Esophagus squamous epithelium (tissue), 5 donors: ENCODE results near the gene C3orf70. TPM values are rescaled to one million over a fixed set of nuclear protein-coding genes. Genes with fewer than 3 reads are reported as not detected.

ENCODE experiments used
- DNase-seq: peaks from one replicate; lab custom pipeline; 2025; lab: John Stamatoyannopoulos, UW
- H3K27ac ChIP-seq, 4 donors: fragments of 200-600 bp; sonication (generic); one replicate each; pipeline ENCODE4 v1.5.1; 2016 to 2019; ENCODE audit warnings: mild to moderate bottlenecking in 1 of 4
- H3K27me3 ChIP-seq, 4 donors: fragments of 200-600 bp; sonication (generic); 1 replicate in 3 of 4; 2 replicates in 1 of 4; pipeline versions ENCODE4 v1.5.1 to v1.6.0; 2017 to 2021; ENCODE audit warnings: antibody characterized with exemption in 1 of 4
- H3K36me3 ChIP-seq, 3 donors: fragments of 200-600 bp; sonication (generic); one replicate each; pipeline ENCODE4 v1.5.1; 2016 to 2019
- H3K4me1 ChIP-seq, 3 donors: fragments of 200-600 bp; sonication (generic); one replicate each; pipeline ENCODE4 v1.5.1; 2017 to 2019
- H3K4me3 ChIP-seq, 4 donors: fragments of 200-600 bp; sonication (generic); 1 replicate in 3 of 4; 2 replicates in 1 of 4; pipeline ENCODE4 v1.5.1; 2016 to 2019; ENCODE audit warnings: mild to moderate bottlenecking in 2 of 4, moderate library complexity in 1 of 4
- H3K9me3 ChIP-seq, 3 donors: fragments of 200-600 bp; sonication (generic); one replicate each; pipeline ENCODE4 v1.5.1; 2016 to 2019
- POLR2A ChIP-seq, 4 donors: fragments of 450-650 bp; IDR thresholded peaks; one replicate each; pipeline ENCODE4 v1.6.1; 2017; ENCODE audit warnings: antibody characterized with exemption in 4 of 4, mild to moderate bottlenecking in 4 of 4, moderate library complexity in 3 of 4
- whole genome bisulfite sequencing, 2 donors: methylation state at CpG; one replicate each; pipeline ENCODE4 v1.1.5; 2018; 5-methylcytosine and 5-hydroxymethylcytosine counted together
- intact Hi-C: fragments of 100-400 bp; cut with DNase I; formaldehyde crosslinking; loops from one replicate; pipeline ENCODE4 v1.15.0; 2022
- total RNA-seq, 4 donors: library from RNA; depleted of rRNA; stranded (reverse); fragments of >200 nt; gene quantifications; one replicate each; pipeline ENCODE4 v1.1.0, GENCODE V29; 2016
- TF ChIP-seq, protein P1 (sequence below), 6 experiments: fragments of 450-650 bp in 4 of 6; fragments of 200-600 bp in 2 of 6; sonication (generic) in 2 of 6; IDR thresholded peaks; one replicate each; pipeline ENCODE4 v1.5.1; 2016 to 2019; ENCODE audit warnings: antibody characterized with exemption in 6 of 6, mild to moderate bottlenecking in 4 of 6, moderate library complexity in 4 of 6
- donor health status: DM: yes; HTN: yes; CAD: no.

The C3orf70 gene
- total RNA-seq, 4 donors from 2014 or later: 0.57 to 8.6 (median 1.3) TPM

DNA sequence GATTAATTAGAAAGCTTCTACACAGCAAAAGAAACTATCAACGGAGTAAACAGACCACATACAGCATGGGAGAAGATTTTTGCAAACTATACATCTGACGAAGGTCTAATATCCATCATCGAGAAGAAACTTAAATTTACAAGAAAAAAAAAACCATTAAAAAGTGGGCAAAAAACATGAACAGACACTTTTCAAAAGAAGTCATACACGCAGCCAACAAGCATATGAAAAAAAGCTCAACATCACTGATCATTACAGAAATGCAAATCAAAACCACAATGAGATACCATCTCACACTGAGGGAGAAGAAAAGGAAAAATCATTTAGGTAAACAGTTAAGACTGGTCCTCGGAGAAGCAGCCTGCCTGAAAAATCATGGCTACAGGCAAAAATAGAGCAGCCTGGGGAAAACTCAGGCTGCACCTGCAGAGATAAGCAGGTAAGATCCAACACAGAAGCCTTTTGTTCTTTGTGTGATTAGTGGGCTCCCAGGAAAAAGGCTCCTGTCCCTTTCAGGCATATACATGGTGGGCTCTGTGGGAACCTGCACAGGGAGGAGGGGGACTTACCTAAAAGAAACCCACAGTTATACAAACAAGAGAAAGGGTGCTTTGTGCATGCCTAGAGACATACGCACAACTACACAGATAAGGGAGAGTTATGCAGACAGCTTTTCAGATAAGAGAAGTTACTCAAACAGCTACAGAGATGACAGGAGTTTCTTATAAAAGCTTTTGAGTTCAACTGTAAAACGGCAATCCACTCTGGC is 49.3 kb downstream of the C3orf70 start:
- H3K27ac ChIP-seq: no peak overlapping the region
- no peaks in the 10 kb centered on the region for H3K4me1 ChIP-seq
- no peaks in the 10 kb centered on the region for H3K36me3 ChIP-seq
- 71 to 72% methylated on average over 7 of the region's 7 CpGs for WGBS, 2 donors
- H3K9me3 ChIP-seq: peaks cover 0 to 18% (median 4%) of the 10 kb centered on the region in 3 donors
- DNase-seq: no peak
- TF ChIP-seq POLR2A (IDR thresholded peaks at IDR 0.05): no peak
- TF ChIP-seq, protein P1, sequence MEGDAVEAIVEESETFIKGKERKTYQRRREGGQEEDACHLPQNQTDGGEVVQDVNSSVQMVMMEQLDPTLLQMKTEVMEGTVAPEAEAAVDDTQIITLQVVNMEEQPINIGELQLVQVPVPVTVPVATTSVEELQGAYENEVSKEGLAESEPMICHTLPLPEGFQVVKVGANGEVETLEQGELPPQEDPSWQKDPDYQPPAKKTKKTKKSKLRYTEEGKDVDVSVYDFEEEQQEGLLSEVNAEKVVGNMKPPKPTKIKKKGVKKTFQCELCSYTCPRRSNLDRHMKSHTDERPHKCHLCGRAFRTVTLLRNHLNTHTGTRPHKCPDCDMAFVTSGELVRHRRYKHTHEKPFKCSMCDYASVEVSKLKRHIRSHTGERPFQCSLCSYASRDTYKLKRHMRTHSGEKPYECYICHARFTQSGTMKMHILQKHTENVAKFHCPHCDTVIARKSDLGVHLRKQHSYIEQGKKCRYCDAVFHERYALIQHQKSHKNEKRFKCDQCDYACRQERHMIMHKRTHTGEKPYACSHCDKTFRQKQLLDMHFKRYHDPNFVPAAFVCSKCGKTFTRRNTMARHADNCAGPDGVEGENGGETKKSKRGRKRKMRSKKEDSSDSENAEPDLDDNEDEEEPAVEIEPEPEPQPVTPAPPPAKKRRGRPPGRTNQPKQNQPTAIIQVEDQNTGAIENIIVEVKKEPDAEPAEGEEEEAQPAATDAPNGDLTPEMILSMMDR (IDR thresholded peaks at IDR 0.05): no peak
- H3K27me3 ChIP-seq: no peaks in the 10 kb centered on the region
- intact Hi-C loops: no loop called here
- H3K4me3 ChIP-seq: no peak overlapping the region

DNA sequence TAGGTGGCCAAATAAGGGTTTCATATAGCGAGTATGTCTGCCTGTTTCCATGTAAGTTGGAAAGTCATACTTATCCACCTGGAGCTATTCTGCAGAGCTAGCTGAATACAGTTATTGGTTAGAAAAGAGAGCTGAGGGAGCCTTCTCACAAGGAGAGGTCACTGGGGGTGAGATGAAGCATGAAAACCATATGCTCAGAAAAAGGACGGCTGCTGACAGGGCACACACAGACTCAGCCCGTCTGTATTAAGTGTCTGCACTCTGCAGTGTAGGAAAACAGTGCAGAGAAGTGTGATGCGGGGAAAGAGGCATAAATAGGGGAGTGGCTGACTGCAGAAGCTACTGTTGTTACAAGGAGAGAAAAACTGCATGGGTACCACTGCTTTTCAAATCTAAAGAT is 58.2 kb downstream of the C3orf70 start:
- WGBS, 2 donors: 50 to 65% methylated on average over 4 of the region's 4 CpGs

DNA sequence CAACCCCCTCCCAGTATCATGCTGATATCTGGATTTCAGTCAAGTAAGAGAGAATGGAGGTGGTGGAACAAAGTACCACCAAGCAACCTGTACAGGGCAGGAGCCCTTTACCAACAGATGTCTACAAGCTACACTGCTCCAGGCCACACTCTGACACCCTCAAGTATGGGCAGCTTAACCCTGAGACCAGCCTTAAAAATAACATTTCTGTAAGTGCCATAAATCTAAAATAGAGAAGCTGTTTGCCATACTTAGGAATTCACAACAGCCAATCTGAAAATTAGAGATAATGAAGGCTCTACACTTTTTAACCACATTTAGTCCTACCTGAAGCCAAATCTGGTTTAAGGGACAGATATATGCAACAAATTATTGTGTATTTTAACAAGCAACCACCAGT is 59.7 kb downstream of the C3orf70 start:
- no peak for DNase-seq
- H3K4me3 ChIP-seq: no peak overlapping the region

More for the DNA sequence above, 58.2 kb downstream of the C3orf70 start:
- intact Hi-C loops: no loop called here
- no peaks in the 10 kb centered on the region for H3K4me1 ChIP-seq
- H3K4me3 ChIP-seq: no peak overlapping the region
- H3K9me3 ChIP-seq: no peaks in the 10 kb centered on the region
- no peak for DNase-seq
- no peaks in the 10 kb centered on the region for H3K27me3 ChIP-seq
- no peak for TF ChIP-seq POLR2A (IDR thresholded peaks at IDR 0.05)
- TF ChIP-seq, protein P1 (IDR thresholded peaks at IDR 0.05): no peak
- no peaks in the 10 kb centered on the region for H3K36me3 ChIP-seq
- H3K27ac ChIP-seq: no peak overlapping the region

DNA sequence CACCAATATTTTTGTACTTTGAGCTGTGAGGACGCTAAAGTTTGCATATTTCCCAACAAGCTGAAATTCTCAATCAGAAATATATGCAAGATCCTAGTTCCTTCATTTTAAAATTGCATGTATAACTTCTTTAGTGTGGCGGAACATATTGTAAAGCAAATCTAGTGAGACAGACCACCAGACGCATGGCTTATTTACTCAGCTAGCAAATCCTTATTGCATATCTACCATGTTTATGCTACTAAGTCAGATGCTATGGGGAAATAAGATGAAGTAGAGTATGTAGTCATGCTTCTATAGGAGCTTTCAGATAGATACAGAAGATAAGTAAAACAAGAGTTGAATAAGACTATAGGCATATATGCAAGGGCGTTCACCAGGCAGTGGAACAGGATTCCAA is 62.0 kb downstream of the C3orf70 start:
- Histone ChIP-seq H3K27me3 (no peaks in the 10 kb centered on the region), H3K27ac (no peak overlapping the region), H3K4me3 (no peak overlapping the region), H3K36me3 (no peaks in the 10 kb centered on the region), H3K4me1 (no peaks in the 10 kb centered on the region), H3K9me3 (no peaks in the 10 kb centered on the region)
- WGBS, 2 donors: 75 to 80% methylated on average over 4 of the region's 4 CpGs
- no peak for DNase-seq
- intact Hi-C loops: no loop called here
- TF ChIP-seq POLR2A (IDR thresholded peaks at IDR 0.05): no peak
- TF ChIP-seq, protein P1 (IDR thresholded peaks at IDR 0.05): no peak

More for the DNA sequence above, 59.7 kb downstream of the C3orf70 start:
- TF ChIP-seq POLR2A (IDR thresholded peaks at IDR 0.05): no peak
- TF ChIP-seq, protein P1 (IDR thresholded peaks at IDR 0.05): no peak
- Histone ChIP-seq H3K27ac (no peak overlapping the region), H3K27me3 (no peaks in the 10 kb centered on the region), H3K36me3 (no peaks in the 10 kb centered on the region), H3K9me3 (no peaks in the 10 kb centered on the region), H3K4me1 (no peaks in the 10 kb centered on the region)
- intact Hi-C loops: no loop called here

DNA sequence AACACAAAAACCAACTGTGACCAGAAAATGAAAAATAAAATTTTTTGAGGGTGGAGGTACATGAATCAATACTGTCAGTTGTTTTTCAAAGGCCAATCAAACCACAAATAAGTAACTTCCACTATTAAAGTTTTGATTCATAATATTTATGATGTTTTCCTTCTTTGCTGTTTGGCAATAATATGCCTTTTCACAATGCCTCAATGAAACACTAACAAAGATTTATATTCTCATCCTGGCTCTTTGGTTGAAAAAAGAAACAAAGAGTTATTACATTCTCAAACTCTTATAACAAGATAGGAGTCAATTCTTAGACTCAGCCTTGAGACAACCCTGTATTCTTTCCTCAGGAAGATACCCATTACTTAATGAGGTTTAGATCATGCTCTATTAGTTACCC is 63.1 kb downstream of the C3orf70 start:
- TF ChIP-seq POLR2A (IDR thresholded peaks at IDR 0.05): no peak
- TF ChIP-seq, protein P1 (IDR thresholded peaks at IDR 0.05): no peak
- intact Hi-C loops: no loop called here
- H3K27ac ChIP-seq: no peak overlapping the region

More for the DNA sequence above, 63.1 kb downstream of the C3orf70 start:
- Histone ChIP-seq H3K36me3 (no peaks in the 10 kb centered on the region), H3K27me3 (no peaks in the 10 kb centered on the region), H3K9me3 (no peaks in the 10 kb centered on the region), H3K4me3 (no peak overlapping the region), H3K4me1 (no peaks in the 10 kb centered on the region)
- DNase-seq: no peak
